ENCODE data around the gene GSTO2.
"Not testable (repeated sequence)": the region's sequence is repeated elsewhere in the genome, so short reads cannot be mapped to it uniquely, and the experiment has no call there.

GSTO2 gene

GRCh38 chr10:104246976-104247375 lies 22.0 kb upstream of the GSTO2 start:
- ATAC-seq = peak; percentile 81
- Mint-ChIP-seq H3K27me3 (peaks cover 19% of the 10 kb centered on the region), H3K27ac (peak overlapping the region; percentile 37), H3K4me3 (no peak overlapping the region), H3K36me3 (ENCODE audit: low read depth) (no peaks in the 10 kb centered on the region), H3K4me1 (peaks cover 11% of the 10 kb centered on the region), H3K9me3 (no peaks in the 10 kb centered on the region)
- DNase-seq = no peak

GRCh38 chr10:104247513-104248146 lies 21.4 kb upstream of the GSTO2 start:
- Mint-ChIP-seq H3K27ac (peak overlapping the region; percentile 32), H3K27me3 (peaks cover 17% of the 10 kb centered on the region), H3K4me1 (peaks cover 13% of the 10 kb centered on the region), H3K4me3 (no peak overlapping the region), H3K36me3 (ENCODE audit: low read depth) (no peaks in the 10 kb centered on the region), H3K9me3 (no peaks in the 10 kb centered on the region)
- ATAC-seq (peak; percentile 79), DNase-seq (no peak)

- peaks cover 26% of the 10 kb centered on the region for H3K4me1 Mint-ChIP-seq
- not testable (repeated sequence) for ATAC-seq
Observed at GRCh38 chr10:104248931-104249330, 20.1 kb upstream of the GSTO2 start.

GRCh38 chr10:104250371-104250770 lies 18.6 kb upstream of the GSTO2 start:
- ATAC-seq (no peak), DNase-seq (no peak)
- Mint-ChIP-seq H3K27ac (no peak overlapping the region), H3K36me3 (ENCODE audit: low read depth) (peaks cover 3% of the 10 kb centered on the region), H3K27me3 (peaks cover 15% of the 10 kb centered on the region), H3K9me3 (no peaks in the 10 kb centered on the region), H3K4me3 (no peak overlapping the region), H3K4me1 (peaks cover 32% of the 10 kb centered on the region)

More at GRCh38 chr10:104248931-104249330, 20.1 kb upstream of the GSTO2 start:
- not testable (repeated sequence) for H3K9me3 Mint-ChIP-seq; H3K27ac Mint-ChIP-seq; H3K4me3 Mint-ChIP-seq; DNase-seq; H3K36me3 Mint-ChIP-seq (ENCODE audit: low read depth)
- peaks cover 15% of the 10 kb centered on the region for H3K27me3 Mint-ChIP-seq

- DNase-seq = no peak
- ATAC-seq = no peak
- H3K9me3 Mint-ChIP-seq = no peaks in the 10 kb centered on the region
- no peak overlapping the region for H3K4me3 Mint-ChIP-seq
- H3K27me3 Mint-ChIP-seq = peaks cover 15% of the 10 kb centered on the region
- peaks cover 13% of the 10 kb centered on the region for H3K36me3 Mint-ChIP-seq (ENCODE audit: low read depth)
- no peak overlapping the region for H3K27ac Mint-ChIP-seq
- H3K4me1 Mint-ChIP-seq = peaks cover 40% of the 10 kb centered on the region
Observed at GRCh38 chr10:104251443-104251842, 17.5 kb upstream of the GSTO2 start.

- Mint-ChIP-seq H3K27ac (no peak overlapping the region), H3K4me1 (peaks cover 39% of the 10 kb centered on the region), H3K9me3 (no peaks in the 10 kb centered on the region), H3K36me3 (ENCODE audit: low read depth) (peaks cover 22% of the 10 kb centered on the region), H3K4me3 (no peak overlapping the region), H3K27me3 (peaks cover 15% of the 10 kb centered on the region)
- DNase-seq (no peak), ATAC-seq (no peak)
Observed at GRCh38 chr10:104252368-104252767, 16.6 kb upstream of the GSTO2 start.

- ATAC-seq (no peak), DNase-seq (peak; percentile 27)
- H3K4me3 Mint-ChIP-seq = no peak overlapping the region
- peaks cover 28% of the 10 kb centered on the region for H3K36me3 Mint-ChIP-seq (ENCODE audit: low read depth)
- peaks cover 15% of the 10 kb centered on the region for H3K27me3 Mint-ChIP-seq
- H3K27ac Mint-ChIP-seq = peak overlapping the region; percentile 49
- H3K4me1 Mint-ChIP-seq = peaks cover 42% of the 10 kb centered on the region
- H3K9me3 Mint-ChIP-seq = no peaks in the 10 kb centered on the region
Observed at GRCh38 chr10:104253106-104253505, 15.9 kb upstream of the GSTO2 start.

GRCh38 chr10:104253606-104254410 lies 15.2 kb upstream of the GSTO2 start:
- Mint-ChIP-seq H3K27ac (peak overlapping the region; percentile 95), H3K27me3 (peaks cover 10% of the 10 kb centered on the region), H3K4me3 (peak overlapping the region; percentile 90), H3K4me1 (peaks cover 48% of the 10 kb centered on the region), H3K9me3 (no peaks in the 10 kb centered on the region), H3K36me3 (ENCODE audit: low read depth) (peaks cover 34% of the 10 kb centered on the region)
- ATAC-seq = no peak
- DNase-seq = no peak

GRCh38 chr10:104254493-104255310 lies 14.3 kb upstream of the GSTO2 start, which contains the start of gene GSTO1:
TSS of gene GSTO1 (plus strand) at chr10:104254892. CDS start at chr10:104254929, 37 bp downstream.
- peaks cover 57% of the 10 kb centered on the region for H3K4me1 Mint-ChIP-seq
- peaks cover 43% of the 10 kb centered on the region for H3K36me3 Mint-ChIP-seq (ENCODE audit: low read depth)
- peak within 1 kb of the TSS; percentile 90 for H3K4me3 Mint-ChIP-seq
- ATAC-seq (peak; percentile 65), DNase-seq (peak; percentile 71)
- H3K27ac Mint-ChIP-seq = peak within 1 kb of the TSS; percentile 95
- no peaks in the 10 kb centered on the region for H3K9me3 Mint-ChIP-seq
- peaks cover 4% of the 10 kb centered on the region for H3K27me3 Mint-ChIP-seq

GRCh38 chr10:104255311-104255981 lies 13.5 kb upstream of the GSTO2 start:
- H3K27me3 Mint-ChIP-seq = no peaks in the 10 kb centered on the region
- peak overlapping the region; percentile 90 for H3K4me3 Mint-ChIP-seq
- ATAC-seq (peak; percentile 64), DNase-seq (no peak)
- H3K4me1 Mint-ChIP-seq = peaks cover 64% of the 10 kb centered on the region
- H3K36me3 Mint-ChIP-seq (ENCODE audit: low read depth) = peaks cover 51% of the 10 kb centered on the region
- peak overlapping the region; percentile 95 for H3K27ac Mint-ChIP-seq
- H3K9me3 Mint-ChIP-seq = no peaks in the 10 kb centered on the region

GRCh38 chr10:104256335-104256961 lies 12.5 kb upstream of the GSTO2 start:
- Mint-ChIP-seq H3K4me3 (peak overlapping the region; percentile 90), H3K9me3 (no peaks in the 10 kb centered on the region), H3K4me1 (peaks cover 74% of the 10 kb centered on the region), H3K36me3 (ENCODE audit: low read depth) (peaks cover 61% of the 10 kb centered on the region), H3K27me3 (no peaks in the 10 kb centered on the region), H3K27ac (peak overlapping the region; percentile 95)
- DNase-seq (no peak), ATAC-seq (no peak)

- Mint-ChIP-seq H3K27me3 (no peaks in the 10 kb centered on the region), H3K4me1 (peaks cover 81% of the 10 kb centered on the region), H3K36me3 (ENCODE audit: low read depth) (peaks cover 67% of the 10 kb centered on the region), H3K4me3 (peak overlapping the region; percentile 90), H3K9me3 (no peaks in the 10 kb centered on the region), H3K27ac (peak overlapping the region; percentile 74)
- DNase-seq = no peak
- no peak for ATAC-seq
Observed at GRCh38 chr10:104257235-104257634, 11.7 kb upstream of the GSTO2 start.

GRCh38 chr10:104258209-104258608 lies 10.8 kb upstream of the GSTO2 start:
- no peak overlapping the region for H3K4me3 Mint-ChIP-seq

More at GRCh38 chr10:104258209-104258608, 10.8 kb upstream of the GSTO2 start:
- Mint-ChIP-seq H3K27ac (peak overlapping the region; percentile 36), H3K4me1 (peaks cover 82% of the 10 kb centered on the region), H3K9me3 (no peaks in the 10 kb centered on the region), H3K36me3 (ENCODE audit: low read depth) (peaks cover 71% of the 10 kb centered on the region), H3K27me3 (no peaks in the 10 kb centered on the region)
- no peak for DNase-seq
- no peak for ATAC-seq
